Measurements from ENCODE around the gene CCT7. TPM values are rescaled to one million over a fixed set of nuclear protein-coding genes. Genes with fewer than 3 reads are reported as not detected.
"Not testable (repeated sequence)": the region's sequence is repeated elsewhere in the genome, so short reads cannot be mapped to it uniquely, and the experiment has no call there.

CCT7 gene
- polyA plus RNA-seq, 12 donors = 167 to 224 (median 189) TPM; not detected in 1

DNA sequence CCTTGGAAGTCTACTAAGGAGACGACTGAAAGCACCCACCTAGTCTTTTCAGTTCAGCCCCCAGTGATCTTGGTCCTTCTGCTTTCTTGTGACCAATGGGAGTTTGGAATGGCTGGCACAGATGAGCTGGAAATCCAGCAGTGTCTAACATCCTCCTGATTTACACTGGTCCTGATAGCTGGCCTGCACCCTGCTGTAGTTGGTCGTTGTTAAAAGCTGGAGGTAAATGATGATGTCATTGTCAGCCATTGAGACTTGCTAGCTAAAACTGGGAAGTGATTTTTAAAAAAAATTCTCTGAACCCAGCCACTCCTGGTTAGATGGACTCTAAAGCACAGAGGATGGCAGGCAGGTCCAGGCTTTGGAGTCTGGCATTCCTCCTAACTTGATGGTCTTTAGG, 19.3 kb downstream of the CCT7 start:
- no peak for DNase-seq

DNA sequence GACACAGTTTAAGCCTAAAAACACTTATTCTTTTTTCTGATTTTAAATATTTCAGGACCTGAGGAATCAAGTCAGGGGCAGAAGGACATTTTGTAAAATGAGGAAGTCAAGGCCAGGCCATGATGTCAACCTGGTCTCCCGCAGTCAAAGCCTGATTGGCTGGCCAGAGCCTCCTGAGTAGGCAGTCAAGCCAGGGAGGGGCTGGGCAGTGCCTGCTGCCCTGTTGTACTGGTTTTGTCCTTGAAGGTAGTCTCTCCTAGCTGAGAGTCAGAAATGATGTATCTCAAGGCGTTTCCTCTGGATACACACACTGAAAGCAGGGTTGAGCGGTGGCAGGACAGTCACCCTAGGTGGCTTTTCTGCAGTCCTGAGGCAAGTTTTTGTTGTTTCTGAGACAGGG, 19.8 kb downstream of the CCT7 start:
- no peak for DNase-seq

DNA sequence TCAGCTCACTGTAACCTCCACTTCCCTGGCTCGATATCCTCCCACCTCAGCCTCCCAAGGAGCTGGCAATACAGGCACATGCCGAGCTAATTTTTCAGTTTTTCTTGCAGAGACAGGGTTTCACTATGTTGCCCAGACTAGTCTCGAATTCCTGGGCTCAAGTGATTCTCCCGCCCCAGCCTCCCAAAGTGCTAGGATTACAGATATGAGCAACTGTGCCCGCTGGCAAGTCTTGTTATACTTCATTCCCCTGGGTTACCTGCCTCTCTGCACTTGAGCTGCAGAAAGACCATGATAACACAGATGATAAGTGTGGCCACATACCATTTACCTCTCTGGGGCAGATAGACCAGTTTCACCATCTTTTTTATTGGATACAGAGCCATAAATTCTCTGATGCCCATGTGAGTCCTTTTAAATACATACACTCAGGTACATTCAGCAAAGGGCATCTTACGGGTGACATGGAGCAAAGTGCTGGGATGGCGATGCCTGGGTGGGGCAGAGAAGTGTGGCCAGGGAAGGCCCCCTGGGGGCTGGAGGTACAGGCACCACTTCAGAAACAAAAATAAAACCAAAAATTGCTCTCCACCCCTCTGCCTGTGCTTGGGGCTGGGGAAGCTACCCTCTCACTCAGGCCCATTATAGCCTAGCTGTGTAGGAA, 20.4 kb downstream of the CCT7 start:
- DNase-seq = no peak

DNA sequence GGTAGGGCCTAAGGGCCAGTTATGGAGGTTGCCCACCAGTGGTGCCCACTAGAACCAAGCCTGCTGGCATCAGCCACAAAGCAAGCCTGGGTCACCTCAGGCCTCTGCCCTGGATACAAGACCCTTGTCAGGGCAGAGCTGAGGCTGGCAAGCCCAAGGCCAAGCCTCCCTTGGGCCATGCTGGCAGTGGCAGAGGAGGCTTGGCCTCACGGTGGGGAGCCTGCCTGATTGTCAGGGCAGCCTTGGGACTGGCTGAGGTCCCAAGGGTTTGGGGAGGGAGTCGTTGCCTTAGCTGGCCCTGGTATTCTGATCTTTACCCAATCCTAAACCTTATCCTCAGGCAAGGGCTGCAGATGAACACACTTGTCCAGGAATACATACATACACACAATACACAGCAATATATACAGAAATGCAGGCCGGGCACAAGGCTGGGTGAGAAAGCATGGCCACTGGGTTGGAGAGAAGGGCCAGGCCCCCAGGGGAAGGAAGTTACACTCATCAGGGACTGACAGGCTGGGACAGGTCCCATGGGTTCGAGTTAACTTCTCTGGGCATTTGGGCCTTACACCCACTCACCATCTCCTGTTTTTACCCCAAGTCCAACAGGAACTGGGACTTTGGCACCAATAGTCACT, 21.0 kb downstream of the CCT7 start:
- no peak for DNase-seq

DNA sequence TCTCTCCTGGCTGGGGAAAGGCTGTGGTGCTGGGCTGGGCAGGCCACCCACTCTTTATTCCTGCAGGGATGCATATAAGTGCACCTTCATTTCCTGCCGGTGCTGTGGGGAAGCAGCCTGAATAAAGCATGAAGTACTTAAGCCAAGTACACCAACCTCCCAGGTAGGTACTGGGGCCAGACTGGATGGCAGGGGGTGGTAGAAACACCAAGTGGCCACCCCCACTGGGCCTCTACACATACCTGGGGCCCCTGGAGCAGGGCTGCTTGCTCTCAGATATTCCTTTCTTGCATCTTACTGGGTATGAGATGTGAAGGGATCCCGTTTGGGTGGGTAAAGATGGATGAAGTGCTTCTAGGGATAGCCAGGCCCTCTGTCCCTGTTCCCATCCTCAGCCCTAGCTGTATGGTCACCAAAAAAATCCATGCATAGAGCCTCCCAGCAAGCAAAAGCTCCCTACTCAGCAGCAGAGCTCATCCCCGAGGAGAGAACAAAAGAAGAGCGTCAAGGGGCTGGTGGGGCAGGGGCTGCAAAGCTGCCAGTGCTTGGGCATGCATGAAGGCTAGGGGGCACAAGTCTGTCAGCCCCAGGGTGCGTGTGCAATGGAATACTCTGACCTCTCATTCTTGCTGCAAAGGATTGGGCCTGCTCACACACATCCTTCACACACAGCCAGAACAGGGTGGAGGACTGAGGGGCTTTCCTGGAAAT, 22.0 kb downstream of the CCT7 start:
- DNase-seq = no peak

DNA sequence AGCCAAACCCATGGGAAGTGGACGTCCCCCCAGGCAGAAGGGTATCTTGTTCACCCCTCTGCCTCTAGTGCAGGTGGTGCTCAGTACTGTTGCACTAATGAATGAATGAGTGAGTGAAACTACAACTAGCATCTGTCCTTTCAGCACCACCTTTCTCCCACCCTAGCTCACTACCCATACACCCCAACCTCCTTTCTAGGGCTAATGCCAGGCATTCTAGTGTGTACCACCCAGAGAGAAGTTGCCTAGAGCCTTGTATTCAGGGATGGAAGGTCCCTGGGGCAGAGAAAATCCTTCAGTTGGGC, 22.5 kb downstream of the CCT7 start:
- DNase-seq = no peak

DNA sequence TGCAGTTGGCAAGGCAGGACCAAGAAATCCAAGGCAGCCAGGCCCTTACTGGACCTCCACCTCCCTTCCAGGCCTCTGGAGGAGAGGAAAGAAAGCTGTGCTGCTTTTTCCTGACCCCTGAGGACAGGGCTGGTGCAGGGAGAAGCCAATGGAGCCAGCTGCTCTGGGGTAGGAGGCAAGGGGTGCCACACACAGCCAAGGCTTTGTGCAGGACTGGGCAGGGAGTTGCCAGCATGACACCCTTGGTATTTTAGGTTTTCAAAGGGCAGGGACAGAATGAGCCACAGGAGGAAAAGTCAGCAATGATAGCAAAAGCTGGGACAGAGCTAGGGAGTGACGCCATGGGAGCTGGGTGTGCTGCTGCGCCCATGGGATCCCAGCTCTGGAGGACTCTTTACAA, 22.9 kb downstream of the CCT7 start:
- no peak for DNase-seq

DNA sequence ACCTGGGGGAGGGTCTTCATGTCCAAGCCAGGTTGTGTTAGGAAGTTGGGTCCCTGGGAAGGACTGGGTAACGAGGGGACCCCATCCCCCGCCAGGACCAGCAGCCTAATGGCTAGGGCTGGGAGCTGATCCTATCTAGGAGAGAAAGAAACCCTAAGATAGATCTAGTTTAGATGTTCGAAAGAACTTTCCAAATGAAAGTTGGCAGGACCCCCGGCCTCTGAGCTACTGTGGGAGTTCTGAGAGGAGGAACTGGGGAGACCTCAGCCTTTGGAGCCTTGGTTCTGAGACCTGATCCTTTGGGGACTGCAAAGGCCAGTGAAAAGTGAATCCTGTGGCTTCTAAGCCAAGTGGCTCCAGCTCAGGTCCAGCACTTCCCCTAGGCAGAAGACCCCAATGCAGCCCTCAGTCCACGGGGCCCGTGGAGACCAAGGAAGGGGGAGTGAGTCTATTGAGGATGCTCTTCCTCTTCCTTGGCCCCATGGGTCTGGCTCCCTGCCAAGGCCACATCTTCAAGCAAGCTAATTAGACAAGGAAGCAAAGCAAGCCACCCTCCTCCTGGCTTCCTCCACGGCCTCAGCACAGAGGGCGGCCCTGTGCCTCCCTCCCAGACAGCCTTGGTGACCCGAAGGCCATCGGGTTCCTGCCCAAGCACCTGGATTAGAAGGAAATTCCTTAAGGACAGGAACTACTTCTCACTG, 23.5 kb downstream of the CCT7 start:
- no peak for DNase-seq

DNA sequence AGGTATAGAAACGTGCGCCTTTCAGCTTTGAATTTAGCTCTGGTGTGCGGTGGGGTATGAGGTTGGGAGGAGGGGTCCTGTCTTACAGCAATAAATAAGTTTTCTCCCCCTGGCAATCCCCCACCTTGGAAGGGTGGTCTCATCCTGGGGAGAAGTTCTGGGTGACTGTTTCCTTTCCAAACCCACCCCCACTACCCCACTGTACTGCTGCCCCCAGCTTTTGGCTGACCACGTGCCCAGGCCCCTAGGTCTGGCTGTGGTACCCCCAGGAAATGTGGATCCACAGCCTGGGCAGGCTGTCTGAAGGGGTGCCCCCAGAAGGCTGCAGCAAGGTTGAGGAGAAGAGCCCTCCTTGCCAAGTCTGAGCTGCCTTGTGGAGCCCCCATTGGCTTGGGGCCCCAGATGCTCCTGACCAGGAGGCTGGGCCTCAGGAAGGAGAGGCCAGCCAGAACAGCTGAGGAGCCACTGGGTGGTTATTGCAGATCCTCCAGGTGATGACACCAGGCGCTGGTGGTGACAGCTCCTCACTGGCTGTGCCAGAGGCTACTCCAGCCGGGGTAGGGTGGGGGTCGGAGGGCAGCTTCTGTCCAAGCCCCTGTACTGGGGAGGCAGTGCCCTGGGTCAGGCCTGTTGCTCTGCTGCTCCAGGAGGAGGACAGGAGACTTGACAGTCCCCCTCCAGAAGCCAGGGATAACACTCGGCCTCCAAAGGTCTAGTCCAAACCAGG, 24.2 kb downstream of the CCT7 start:
- no peak for DNase-seq

DNA sequence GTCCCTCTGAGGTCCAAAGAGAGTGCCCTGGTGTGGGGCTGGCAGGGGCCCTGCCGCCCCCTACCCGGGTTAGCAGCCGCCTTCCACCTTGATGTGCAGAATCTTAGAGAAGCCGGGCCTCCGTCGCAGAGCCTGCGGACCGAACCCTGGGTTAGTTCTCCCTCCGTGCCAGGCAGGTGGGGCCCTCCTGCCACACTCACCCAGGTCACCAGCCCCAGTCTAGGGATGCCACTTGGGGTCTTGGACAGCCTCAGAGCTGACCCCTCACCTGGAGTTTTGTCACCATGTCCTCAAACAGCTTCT, 24.8 kb downstream of the CCT7 start:
- DNase-seq = no peak

DNA sequence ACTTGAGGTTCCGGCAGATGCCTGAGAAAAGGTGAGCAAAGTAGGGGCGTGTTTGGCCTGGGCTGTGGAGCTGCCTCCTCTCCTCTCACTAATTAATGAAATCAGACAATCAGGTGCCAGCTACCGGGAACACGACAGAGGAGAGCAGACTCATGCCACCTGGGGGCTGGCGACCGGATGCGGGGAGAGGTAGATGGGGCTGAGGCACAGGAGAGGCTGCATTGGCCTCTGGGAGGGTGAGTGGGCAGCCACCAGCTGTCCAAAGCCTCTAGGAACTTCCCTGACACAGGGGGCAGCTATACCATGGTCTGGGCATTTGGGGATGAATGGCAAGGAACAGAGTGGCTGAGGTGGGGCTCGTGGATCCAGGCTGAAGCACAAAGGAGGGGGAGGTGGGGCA, 25.2 kb downstream of the CCT7 start:
- no peak for DNase-seq

DNA sequence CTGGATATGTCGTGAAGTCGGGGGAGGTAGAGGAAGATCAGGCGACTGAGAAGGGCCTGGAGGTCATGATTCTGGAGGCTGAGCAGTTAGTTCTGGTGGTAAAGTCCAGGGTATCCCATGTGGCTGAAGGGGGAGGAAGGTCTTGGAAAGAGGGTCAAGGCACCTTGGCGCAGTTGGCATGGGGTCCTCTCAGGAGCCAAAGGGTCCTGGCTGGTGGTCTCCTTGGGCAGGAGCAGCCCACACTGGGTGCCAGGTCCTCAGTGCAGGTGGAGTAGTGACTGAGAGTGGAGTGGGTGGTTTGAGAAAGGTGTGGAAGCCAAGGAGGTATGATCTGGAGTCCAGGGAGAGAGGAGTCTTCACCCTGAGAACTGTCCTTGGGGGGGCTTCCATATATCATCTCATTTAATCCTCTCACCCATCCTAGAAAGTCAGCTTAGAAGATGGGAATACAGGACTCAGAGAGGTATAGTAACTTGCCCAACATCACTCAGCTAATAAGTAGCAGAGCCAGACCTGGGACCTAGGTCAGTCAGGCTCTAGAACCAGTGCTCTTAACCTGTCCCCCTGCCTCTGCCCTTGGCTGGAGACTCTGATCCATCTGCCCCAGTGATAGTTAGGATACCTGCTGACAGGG, 25.7 kb downstream of the CCT7 start:
- no peak for DNase-seq

DNA sequence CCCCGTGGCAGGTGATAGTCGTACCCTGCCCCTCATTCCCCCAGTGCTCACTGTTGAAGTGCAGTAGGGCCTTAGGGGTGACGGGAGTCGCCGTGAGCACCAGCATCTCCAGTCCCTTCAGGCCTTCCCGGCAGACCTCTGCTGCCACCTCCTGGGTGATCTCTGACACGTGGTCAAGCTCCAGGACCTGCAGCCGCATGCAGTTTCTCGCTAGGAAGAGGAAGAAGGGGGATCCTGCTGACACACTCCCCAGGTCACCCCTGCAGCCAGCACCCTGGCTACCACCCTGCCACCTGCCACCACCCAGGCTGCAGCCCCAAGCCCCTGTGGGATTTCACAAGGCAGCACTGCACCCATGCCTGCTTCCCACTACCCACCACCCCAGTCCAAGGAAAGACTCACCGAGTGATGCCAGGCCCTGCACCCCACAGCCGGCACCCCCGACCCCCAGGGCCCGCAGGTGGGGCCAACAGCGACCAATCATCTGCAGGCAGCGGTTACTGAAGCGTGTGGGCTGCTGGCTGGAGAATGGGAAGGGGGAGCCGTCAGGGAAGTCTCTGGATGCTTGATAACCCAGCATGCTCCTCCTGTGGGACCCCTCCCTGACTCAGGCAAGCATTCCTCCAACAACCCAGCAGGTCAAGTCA, 26.4 kb downstream of the CCT7 start:
- DNase-seq = no peak

DNA sequence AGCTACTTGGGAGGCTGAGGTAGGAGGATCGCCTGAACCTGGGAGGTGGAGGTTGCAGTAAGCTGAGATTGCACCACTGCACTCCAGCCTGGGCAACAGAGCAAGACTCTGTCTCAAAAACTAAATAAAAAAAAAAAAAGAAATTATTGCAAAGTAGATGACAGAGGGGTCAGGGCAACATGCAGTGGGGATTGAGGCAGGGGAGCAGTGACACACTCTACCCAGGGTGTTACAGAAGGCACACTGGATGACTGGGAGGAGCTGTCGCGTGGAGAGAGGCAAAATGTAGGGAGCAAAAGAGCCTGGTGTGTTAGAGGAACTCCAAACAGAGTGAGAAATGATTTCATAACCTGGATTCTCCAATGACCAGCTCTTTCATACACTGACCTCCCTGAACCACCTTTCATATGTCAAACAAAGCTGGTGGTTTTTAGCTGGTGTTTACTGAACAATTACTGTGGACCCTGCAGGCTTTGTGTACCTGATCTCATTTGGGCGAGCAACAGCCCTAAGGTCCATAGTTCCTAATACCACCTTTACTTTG, 28.1 kb downstream of the CCT7 start:
- no peak for DNase-seq

DNA sequence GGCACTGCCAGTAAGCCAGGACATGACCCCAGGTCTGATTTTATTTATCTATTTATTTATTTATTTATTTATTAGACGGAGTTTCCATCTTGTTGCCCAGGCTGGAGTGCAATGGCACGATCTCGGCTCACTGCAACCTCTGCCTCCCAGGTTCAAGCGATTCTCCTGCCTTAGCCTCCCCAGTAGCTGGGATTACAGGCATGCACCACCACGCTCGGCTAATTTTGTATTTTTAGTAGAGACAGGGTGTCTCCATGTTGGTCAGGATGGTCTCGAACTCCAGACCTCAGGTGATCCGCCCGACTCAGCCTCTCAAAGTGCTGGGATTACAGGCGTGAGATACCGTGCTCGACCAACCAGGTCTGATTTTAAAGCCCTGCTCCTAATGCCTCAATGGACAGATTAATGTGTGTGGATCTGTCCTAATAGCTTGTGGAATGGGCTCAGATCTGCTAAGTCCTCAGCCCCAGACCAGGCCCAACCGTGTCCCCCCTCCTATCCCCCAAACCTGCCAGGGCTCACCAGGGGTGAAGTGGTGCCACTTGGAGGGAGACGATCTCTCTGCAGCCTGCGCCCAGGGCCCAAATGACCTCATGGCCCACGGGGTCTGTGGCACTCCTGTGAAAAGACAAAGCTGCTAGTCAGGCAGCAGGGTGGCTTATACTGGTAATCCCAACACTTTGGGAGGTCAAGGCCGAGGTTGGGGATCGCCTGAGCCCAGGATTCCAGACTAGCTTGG, 28.8 kb downstream of the CCT7 start:
- DNase-seq = not testable (repeated sequence)

DNA sequence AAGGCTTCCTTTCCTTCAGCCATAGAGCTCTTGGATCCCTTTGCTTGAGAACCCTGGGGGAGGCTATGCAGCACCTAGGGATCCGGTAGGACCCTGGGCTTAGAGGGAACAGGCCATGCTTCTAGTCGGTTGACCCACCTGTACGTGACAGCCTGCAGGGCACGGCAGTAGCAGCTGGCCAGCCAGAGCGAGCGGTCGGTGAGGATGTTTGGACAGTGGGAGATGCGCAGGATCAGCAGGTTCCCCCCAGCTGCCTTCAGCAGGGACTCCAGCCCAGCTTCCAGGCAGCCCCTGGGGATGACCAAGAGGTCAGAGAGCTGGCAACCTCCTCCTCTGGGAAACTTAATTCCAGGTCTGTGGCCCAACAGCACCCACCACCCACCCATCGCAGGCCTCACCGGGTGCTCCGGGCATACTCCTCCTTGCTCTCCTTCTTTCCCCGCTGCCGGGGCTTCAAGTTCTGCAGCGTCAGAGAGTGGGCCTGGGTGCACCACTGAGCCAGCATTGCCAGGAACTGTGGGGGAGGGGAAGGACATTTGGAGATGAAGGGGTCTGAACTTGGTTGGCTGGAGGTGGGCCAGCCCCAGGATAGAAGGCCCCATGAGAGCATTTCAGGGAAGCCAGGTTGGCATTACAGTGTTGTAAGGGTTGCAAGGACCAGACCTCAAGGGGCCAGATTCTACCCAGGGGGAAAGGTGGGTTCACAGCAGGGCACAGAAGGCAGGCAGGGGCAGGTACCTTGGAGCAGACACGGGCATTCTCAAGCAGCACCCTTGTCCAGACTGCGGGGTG, 29.6 kb downstream of the CCT7 start:
- DNase-seq = no peak

DNA sequence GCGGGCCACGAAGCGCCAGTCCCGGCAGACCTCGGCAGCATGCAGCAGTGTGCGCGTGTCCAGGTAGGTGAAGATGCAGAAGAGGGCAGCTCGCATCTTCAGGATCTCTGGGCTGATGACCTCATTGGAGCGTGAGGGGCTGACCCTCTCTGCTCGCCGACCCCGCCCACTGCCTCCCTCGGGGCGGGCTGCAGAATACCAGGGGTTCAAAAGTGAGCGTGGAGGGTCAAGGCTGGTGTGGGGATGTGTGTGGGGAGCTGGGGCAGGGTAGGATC, 30.2 kb downstream of the CCT7 start:
- DNase-seq = no peak

DNA sequence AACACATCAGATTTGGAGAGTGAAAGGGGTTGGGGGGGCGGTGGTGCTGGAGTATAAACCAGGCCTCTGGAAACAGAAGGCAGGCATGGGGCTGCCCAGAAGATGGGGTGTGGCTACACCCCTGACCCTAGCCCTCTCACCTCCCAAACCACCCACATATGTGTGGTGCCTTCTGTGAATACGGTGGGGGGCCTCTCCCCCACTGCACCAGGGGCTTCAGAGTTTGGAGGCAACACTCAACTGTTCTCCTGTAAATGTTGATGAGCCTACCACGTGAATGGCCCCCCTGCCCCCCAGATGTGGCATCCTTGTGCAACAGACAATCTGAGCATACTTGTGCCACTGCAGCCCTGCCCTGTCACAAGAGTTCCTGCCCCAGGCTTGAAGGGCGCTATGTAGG, 30.7 kb downstream of the CCT7 start:
- no peak for DNase-seq

DNA sequence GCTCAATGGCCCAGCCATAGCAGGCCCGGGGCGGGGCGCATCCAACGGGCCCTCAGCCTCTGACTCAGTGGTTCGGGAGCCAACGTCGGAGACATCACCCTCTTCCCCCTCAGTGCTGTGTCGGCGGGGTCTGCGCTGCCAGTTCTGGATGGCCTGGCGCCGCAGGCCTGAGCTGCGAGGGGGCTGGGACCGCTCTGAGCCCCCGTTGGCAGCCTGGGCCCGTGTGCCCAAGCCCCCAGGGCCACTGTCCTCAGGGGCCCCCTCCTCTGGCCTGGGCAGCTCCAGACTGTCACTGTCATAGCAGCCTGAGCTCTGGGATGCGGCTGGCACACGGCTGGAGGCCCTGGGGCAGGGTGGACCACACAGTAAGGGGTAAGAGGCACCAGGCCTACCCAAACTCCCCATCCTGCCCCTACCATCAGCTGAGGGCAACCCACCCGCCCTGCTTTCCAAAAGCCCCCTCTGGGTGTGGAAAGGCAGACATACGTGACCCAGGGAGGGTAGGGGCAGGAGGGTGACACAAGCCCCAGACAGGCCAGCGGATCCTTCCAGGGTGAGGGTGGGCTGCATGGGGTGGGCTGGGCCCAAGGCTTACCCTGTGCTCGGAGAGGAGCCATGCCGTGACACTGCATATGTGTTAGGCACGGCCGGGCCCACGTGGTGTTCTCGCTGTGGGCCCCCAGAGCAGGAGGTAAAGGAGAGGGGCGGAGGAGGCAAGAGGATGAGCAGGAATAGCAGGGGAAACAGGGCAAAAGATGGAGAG, 31.4 kb downstream of the CCT7 start:
- DNase-seq = no peak
